ENCODE results near the gene CCL8.

The CCL8 gene

DNA sequence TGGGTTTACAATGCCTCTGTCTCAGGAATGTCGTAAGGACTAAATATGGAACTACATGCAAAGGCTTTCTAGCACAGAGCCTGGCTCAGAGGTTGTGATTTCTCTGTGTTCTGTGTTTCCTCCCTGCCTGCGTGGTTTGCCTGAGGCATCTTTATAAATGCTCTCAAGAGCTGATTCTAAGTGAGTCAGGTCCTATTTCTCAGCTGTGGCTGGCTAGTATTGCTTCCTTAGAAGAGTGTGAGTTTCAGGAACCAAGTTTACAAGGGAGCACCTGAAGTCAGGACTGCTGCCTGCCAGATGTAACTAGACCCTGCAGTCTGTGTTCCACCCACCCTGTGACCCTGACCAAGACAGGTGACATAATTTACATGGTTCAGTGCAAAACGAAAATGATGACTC lies 51.8 kb downstream of the CCL8 start:
- ATAC-seq, result no peak
- TF ChIP-seq, protein P1, sequence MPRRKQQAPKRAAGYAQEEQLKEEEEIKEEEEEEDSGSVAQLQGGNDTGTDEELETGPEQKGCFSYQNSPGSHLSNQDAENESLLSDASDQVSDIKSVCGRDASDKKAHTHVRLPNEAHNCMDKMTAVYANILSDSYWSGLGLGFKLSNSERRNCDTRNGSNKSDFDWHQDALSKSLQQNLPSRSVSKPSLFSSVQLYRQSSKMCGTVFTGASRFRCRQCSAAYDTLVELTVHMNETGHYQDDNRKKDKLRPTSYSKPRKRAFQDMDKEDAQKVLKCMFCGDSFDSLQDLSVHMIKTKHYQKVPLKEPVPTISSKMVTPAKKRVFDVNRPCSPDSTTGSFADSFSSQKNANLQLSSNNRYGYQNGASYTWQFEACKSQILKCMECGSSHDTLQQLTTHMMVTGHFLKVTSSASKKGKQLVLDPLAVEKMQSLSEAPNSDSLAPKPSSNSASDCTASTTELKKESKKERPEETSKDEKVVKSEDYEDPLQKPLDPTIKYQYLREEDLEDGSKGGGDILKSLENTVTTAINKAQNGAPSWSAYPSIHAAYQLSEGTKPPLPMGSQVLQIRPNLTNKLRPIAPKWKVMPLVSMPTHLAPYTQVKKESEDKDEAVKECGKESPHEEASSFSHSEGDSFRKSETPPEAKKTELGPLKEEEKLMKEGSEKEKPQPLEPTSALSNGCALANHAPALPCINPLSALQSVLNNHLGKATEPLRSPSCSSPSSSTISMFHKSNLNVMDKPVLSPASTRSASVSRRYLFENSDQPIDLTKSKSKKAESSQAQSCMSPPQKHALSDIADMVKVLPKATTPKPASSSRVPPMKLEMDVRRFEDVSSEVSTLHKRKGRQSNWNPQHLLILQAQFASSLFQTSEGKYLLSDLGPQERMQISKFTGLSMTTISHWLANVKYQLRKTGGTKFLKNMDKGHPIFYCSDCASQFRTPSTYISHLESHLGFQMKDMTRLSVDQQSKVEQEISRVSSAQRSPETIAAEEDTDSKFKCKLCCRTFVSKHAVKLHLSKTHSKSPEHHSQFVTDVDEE (CRISPR knock-in tag; IDR thresholded peaks at IDR 0.05), result no peak
- TF ChIP-seq ISL1 (CRISPR knock-in tag; IDR thresholded peaks at IDR 0.05), result no peak
- TF ChIP-seq GLIS3 (CRISPR knock-in tag; IDR thresholded peaks at IDR 0.05), result no peak
- no peak for TF ChIP-seq PATZ1 (CRISPR knock-in tag; IDR thresholded peaks at IDR 0.05; ENCODE audit: borderline replicate concordance)
- TF ChIP-seq, protein P2, sequence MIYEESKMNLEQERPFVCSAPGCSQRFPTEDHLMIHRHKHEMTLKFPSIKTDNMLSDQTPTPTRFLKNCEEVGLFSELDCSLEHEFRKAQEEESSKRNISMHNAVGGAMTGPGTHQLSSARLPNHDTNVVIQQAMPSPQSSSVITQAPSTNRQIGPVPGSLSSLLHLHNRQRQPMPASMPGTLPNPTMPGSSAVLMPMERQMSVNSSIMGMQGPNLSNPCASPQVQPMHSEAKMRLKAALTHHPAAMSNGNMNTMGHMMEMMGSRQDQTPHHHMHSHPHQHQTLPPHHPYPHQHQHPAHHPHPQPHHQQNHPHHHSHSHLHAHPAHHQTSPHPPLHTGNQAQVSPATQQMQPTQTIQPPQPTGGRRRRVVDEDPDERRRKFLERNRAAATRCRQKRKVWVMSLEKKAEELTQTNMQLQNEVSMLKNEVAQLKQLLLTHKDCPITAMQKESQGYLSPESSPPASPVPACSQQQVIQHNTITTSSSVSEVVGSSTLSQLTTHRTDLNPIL (CRISPR knock-in tag; IDR thresholded peaks at IDR 0.05; ENCODE audit: low read depth), result no peak
- TF ChIP-seq RARB (CRISPR knock-in tag; IDR thresholded peaks at IDR 0.05), result no peak
- TF ChIP-seq, protein P3, sequence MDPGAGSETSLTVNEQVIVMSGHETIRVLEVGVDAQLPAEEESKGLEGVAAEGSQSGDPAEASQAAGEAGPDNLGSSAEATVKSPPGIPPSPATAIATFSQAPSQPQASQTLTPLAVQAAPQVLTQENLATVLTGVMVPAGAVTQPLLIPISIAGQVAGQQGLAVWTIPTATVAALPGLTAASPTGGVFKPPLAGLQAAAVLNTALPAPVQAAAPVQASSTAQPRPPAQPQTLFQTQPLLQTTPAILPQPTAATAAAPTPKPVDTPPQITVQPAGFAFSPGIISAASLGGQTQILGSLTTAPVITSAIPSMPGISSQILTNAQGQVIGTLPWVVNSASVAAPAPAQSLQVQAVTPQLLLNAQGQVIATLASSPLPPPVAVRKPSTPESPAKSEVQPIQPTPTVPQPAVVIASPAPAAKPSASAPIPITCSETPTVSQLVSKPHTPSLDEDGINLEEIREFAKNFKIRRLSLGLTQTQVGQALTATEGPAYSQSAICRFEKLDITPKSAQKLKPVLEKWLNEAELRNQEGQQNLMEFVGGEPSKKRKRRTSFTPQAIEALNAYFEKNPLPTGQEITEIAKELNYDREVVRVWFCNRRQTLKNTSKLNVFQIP (CRISPR knock-in tag; IDR thresholded peaks at IDR 0.05; ENCODE audit: borderline replicate concordance, low read depth), result no peak
- no peak for TF ChIP-seq ZNF8 (CRISPR knock-in tag; IDR thresholded peaks at IDR 0.05)
